ENCODE results near the gene SH3RF3. TPM values are rescaled to one million over a fixed set of nuclear protein-coding genes. Genes with fewer than 3 reads are reported as not detected.
A peak's percentile ranks its signal among the peaks of the same experiment; 100 is the strongest.

The SH3RF3 gene
- total and polyA plus RNA-seq, 2 donors (not counting 1 experiment from before 2014, with no cell fraction given) = 8.3 to 10.1 TPM

DNA sequence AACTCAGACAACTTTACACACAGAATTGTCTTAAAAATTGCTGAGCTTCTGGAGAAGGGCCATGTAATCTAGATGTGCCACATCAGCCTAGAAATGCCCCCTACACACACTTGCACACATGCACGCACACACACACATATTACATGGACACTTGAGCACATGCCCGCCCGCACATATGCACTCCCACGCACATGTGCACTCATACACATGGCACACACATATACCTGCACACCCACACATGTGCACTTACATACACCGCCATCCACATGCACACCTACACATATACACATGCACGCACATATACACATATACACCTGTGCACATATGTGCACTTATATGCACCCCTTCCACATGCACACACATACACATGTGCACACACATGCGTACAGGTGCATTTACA lies 271.1 kb downstream of the SH3RF3 start:
- no peaks in the 10 kb centered on the region for H3K9me3 ChIP-seq (ENCODE audit: control insufficient read depth, insufficient read depth, low read depth, low read length)
- no peak overlapping the region for H3K27ac ChIP-seq (ENCODE audit: insufficient read depth, low read length)
- H3K9ac ChIP-seq (ENCODE audit: insufficient read depth, low read length) = no peak overlapping the region
- no peaks in the 10 kb centered on the region for H4K20me1 ChIP-seq (ENCODE audit: control insufficient read depth, extremely low read depth, insufficient read depth, low read length)
- TF ChIP-seq, protein P1, sequence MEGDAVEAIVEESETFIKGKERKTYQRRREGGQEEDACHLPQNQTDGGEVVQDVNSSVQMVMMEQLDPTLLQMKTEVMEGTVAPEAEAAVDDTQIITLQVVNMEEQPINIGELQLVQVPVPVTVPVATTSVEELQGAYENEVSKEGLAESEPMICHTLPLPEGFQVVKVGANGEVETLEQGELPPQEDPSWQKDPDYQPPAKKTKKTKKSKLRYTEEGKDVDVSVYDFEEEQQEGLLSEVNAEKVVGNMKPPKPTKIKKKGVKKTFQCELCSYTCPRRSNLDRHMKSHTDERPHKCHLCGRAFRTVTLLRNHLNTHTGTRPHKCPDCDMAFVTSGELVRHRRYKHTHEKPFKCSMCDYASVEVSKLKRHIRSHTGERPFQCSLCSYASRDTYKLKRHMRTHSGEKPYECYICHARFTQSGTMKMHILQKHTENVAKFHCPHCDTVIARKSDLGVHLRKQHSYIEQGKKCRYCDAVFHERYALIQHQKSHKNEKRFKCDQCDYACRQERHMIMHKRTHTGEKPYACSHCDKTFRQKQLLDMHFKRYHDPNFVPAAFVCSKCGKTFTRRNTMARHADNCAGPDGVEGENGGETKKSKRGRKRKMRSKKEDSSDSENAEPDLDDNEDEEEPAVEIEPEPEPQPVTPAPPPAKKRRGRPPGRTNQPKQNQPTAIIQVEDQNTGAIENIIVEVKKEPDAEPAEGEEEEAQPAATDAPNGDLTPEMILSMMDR (conservative IDR thresholded peaks at IDR 0.05 in 1 of 2, IDR thresholded peaks at IDR 0.05 in 1 of 2; ENCODE audit: low read depth in 1 of 2, low read length in 2 of 2) = no peak
- no peak for TF ChIP-seq EZH2 (IDR thresholded peaks at IDR 0.05; ENCODE audit: low read length, missing control alignments)
- H3K4me1 ChIP-seq (ENCODE audit: control insufficient read depth, extremely low read depth, insufficient read depth, low read length) = no peaks in the 10 kb centered on the region
- no peak for DNase-seq (ENCODE audit: low read depth in 2 of 2)
- H3K27me3 ChIP-seq (ENCODE audit: control insufficient read depth, insufficient read depth, low read length) = no peaks in the 10 kb centered on the region
- H3K36me3 ChIP-seq (ENCODE audit: control insufficient read depth, insufficient read depth, low read length) = peaks cover 9% of the 10 kb centered on the region
- H3K79me2 ChIP-seq (ENCODE audit: control insufficient read depth, insufficient read depth, low read length) = no peaks in the 10 kb centered on the region
- H3K4me2 ChIP-seq (ENCODE audit: extremely low read depth, insufficient read depth, low read length) = no peak overlapping the region
- no peak overlapping the region for H2AFZ ChIP-seq (ENCODE audit: low read length)
- H3K4me3 ChIP-seq (replicated peaks in 1 of 4; ENCODE audit: control extremely low read depth in 1 of 4, insufficient read depth in 1 of 4, low read depth in 3 of 4, low read length in 4 of 4) = no peak overlapping the region

DNA sequence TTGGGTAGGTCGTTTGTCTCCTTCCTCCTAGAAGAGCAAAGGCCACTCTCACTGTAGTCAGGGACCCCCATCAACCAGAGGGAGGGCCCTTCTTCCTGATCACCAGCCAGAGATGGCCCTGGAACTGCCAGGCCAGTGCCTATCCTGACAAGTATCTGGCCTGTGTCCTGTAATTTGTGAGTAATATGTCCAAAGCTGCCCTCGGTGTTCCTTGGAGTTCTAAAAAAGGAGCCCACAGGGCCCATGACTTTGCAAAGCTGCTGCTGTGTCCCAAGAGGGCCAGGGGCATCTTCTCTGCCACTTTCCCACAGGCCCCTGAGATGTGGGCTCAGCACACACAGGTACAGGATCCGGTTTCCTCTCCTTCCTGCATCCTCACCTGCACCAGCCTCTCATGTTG lies 272.4 kb downstream of the SH3RF3 start:
- Histone ChIP-seq H3K4me2 (ENCODE audit: extremely low read depth, insufficient read depth, low read length) (no peak overlapping the region), H3K4me3 (replicated peaks in 1 of 4; ENCODE audit: control extremely low read depth in 1 of 4, insufficient read depth in 1 of 4, low read depth in 3 of 4, low read length in 4 of 4) (no peak overlapping the region), H3K27me3 (ENCODE audit: control insufficient read depth, insufficient read depth, low read length) (no peaks in the 10 kb centered on the region), H2AFZ (ENCODE audit: low read length) (no peak overlapping the region), H3K4me1 (ENCODE audit: control insufficient read depth, extremely low read depth, insufficient read depth, low read length) (no peaks in the 10 kb centered on the region), H4K20me1 (ENCODE audit: control insufficient read depth, extremely low read depth, insufficient read depth, low read length) (no peaks in the 10 kb centered on the region), H3K9ac (ENCODE audit: insufficient read depth, low read length) (no peak overlapping the region), H3K36me3 (ENCODE audit: control insufficient read depth, insufficient read depth, low read length) (peaks cover 9% of the 10 kb centered on the region), H3K9me3 (ENCODE audit: control insufficient read depth, insufficient read depth, low read depth, low read length) (no peaks in the 10 kb centered on the region), H3K79me2 (ENCODE audit: control insufficient read depth, insufficient read depth, low read length) (no peaks in the 10 kb centered on the region), H3K27ac (ENCODE audit: insufficient read depth, low read length) (no peak overlapping the region)
- no peak for TF ChIP-seq EZH2 (IDR thresholded peaks at IDR 0.05; ENCODE audit: low read length, missing control alignments)
- TF ChIP-seq, protein P1 (conservative IDR thresholded peaks at IDR 0.05 in 1 of 2, IDR thresholded peaks at IDR 0.05 in 1 of 2; ENCODE audit: low read depth in 1 of 2, low read length in 2 of 2) = no peak
- no peak for DNase-seq (ENCODE audit: low read depth in 2 of 2)

GRCh38 chr2:109402180-109402579 lies 273.2 kb downstream of the SH3RF3 start:
- H3K79me2 ChIP-seq (ENCODE audit: control insufficient read depth, insufficient read depth, low read length) = no peaks in the 10 kb centered on the region
- no peak overlapping the region for H3K4me3 ChIP-seq (replicated peaks in 1 of 4; ENCODE audit: control extremely low read depth in 1 of 4, insufficient read depth in 1 of 4, low read depth in 3 of 4, low read length in 4 of 4)
- no peak overlapping the region for H2AFZ ChIP-seq (ENCODE audit: low read length)
- H3K4me1 ChIP-seq (ENCODE audit: control insufficient read depth, extremely low read depth, insufficient read depth, low read length) = no peaks in the 10 kb centered on the region
- H3K9me3 ChIP-seq (ENCODE audit: control insufficient read depth, insufficient read depth, low read depth, low read length) = no peaks in the 10 kb centered on the region
- H3K4me2 ChIP-seq (ENCODE audit: extremely low read depth, insufficient read depth, low read length) = no peak overlapping the region
- no peak overlapping the region for H3K9ac ChIP-seq (ENCODE audit: insufficient read depth, low read length)
- H4K20me1 ChIP-seq (ENCODE audit: control insufficient read depth, extremely low read depth, insufficient read depth, low read length) = no peaks in the 10 kb centered on the region
- peak in 1 of 2 donors; percentile 39 for DNase-seq (ENCODE audit: low read depth in 2 of 2)
- H3K27ac ChIP-seq (ENCODE audit: insufficient read depth, low read length) = no peak overlapping the region
- no peak for TF ChIP-seq EZH2 (IDR thresholded peaks at IDR 0.05; ENCODE audit: low read length, missing control alignments)
- TF ChIP-seq, protein P1 (conservative IDR thresholded peaks at IDR 0.05 in 1 of 2, IDR thresholded peaks at IDR 0.05 in 1 of 2; ENCODE audit: low read depth in 1 of 2, low read length in 2 of 2) = no peak
- peaks cover 10% of the 10 kb centered on the region for H3K36me3 ChIP-seq (ENCODE audit: control insufficient read depth, insufficient read depth, low read length)
- H3K27me3 ChIP-seq (ENCODE audit: control insufficient read depth, insufficient read depth, low read length) = no peaks in the 10 kb centered on the region

Measured in fibroblast of lung (primary cell).